Stimulated activated CD8-positive, alpha-beta memory T cell treated with anti-CD3 and anti-CD28 coated beads, Interleukin-4, amount 100 ng/mL, for 4 hours (primary cell): Measurements from ENCODE around the gene C14orf132.

Experiments used
- DNase-seq, 2 donors: peaks; one replicate each; pipeline ENCODE4 v3.0.0-alpha.2; 2020; ENCODE audit warnings: low read depth in 2 of 2, low spot score in 1 of 2

Gene C14orf132

DNA sequence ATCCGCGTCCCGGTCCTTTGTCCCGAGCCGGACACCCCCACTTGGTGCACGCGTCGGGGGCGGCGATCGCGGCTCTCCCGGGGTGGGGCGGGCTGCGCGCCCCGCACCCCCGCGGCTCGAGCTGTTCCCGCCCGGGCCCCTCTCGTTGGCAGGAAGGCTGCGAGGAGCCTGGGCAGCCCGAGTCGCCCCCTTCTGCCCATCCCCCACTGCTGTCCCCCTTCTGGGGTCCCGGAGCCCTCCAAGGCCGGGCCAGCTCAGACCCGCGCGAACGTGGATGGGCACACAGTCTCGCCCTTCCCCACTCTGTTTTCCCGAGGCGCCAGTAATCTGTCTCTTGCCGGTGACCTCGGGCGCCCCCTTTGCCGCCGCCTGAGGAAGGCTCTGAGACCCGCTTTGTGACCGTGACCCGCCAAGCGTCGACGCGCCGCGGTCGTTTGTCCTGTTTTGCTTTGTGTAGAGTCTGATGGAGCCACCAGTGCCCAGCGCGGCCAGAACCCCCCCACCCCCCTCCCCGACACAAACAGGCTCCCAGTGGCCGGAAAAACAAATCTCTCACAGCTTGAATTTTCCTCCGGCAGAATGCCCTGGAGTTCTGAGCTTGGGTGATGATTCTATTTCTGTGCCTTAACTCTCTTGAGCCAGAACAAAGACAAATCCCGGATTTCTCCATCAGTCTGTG, 610 bp downstream of the C14orf132 start:
- DNase-seq: no peak

DNA sequence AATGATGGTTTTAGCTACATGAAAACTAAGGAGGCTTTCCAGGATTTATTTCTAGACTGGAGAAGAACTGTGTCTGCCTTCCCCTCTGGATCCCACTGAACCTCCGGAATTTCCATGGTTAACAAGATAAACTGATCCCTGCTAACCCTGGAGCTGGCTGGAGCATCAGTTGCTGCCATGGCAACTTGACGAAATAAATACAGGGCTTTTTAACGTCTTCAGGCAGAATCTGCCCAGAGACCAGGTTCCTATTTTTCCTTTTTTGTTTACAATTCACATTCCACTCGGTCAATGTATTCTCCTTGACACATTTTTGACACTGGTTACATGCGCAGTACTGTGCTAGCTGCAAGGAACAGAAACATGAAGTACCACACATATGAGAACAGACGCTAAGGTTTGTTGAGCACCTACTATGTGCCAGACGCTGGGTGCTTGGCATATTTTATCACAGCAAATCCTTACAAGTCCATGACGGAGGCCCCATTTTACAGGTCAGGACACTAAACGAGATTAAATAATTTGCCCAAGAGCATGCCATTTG, 1.7 kb downstream of the C14orf132 start:
- DNase-seq: no peak

DNA sequence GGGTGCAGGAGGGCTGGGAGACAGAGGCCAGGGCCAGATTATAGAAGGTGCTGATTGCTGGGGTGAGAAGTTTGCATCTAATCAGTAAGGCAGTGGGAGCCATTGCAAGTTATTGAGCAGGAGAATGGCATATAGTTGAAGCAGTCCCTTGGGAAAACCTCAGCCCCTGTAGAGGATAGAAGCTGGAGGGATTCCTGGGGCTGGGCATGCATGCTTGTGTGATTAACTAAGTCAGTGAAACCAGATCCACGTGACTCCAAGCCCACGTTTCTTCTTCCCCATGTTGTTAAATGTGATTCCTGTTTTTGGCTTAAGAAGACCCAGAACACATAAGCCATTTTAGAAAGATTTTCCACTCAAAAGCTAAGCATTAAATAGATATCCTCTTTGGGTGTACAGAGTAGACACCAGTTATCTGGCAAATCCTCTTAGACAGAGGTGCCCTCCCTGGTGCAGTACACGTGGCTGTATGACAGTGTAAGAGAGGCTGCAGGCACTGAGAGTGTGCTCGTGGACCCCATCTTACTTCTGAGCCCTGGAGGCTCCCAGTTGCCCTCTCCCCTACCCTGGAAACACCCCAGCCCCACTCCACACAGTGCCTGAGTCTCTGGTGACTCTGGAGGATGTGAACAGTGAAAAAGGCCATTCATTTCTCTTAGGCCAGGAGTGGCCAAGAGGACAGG, 3.2 kb downstream of the C14orf132 start:
- DNase-seq: no peak

DNA sequence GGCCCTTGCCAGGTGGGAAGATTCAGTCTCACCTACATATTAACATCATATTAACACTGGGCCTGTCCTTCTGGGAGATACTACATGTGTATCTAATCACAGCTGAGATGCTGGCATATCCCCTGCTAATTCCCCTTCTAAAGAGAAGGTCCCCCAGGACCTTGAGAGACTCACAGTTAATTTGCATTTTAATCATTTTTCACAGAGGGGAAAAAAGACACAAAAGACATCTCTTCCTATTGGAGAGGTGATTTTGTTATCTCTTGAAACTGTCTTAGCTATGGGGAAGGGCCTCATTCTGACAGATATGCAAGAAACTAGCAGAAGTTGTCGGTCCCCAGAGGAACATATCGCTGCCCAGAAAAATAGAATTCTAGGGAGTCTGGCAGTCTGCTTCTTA, 7.5 kb downstream of the C14orf132 start:
- no peak for DNase-seq

DNA sequence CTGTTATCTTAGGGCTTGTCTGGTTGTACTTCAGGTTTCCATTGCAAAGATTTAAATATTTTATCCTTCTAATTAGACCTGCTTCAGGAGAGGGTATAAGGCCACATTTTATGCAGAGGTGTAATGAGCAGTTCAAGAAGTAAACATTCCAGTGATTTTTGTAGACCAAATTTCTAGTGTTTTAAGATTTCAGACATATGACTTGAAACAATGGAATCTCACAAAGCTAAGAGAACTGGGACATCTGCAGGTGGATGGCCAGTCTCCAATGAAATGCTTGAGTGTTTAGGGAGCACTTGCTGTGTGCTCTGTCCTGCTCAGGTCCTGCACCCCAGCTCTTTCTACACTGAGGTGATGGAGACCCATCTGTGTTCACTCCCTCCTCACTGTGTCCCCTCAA, 7.9 kb downstream of the C14orf132 start:
- DNase-seq: no peak

DNA sequence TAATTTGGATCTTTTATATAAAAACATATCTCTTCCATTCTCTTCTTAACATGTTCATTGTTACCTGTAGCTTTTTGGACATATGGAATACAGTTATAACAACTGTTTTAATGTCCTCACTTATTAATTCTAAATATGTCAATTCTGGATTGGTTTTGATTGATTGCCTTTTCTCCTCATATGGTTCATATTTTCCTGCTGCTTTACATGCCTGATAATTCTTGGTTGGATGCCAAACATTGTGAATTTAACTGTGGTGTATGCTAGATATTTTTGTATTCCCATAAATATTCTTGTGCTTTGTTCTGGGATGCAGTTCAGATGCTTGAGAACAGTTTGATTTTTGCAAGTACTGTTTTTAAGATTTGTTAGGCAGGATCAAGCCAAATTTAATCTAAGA, 10.8 kb downstream of the C14orf132 start:
- no peak for DNase-seq

DNA sequence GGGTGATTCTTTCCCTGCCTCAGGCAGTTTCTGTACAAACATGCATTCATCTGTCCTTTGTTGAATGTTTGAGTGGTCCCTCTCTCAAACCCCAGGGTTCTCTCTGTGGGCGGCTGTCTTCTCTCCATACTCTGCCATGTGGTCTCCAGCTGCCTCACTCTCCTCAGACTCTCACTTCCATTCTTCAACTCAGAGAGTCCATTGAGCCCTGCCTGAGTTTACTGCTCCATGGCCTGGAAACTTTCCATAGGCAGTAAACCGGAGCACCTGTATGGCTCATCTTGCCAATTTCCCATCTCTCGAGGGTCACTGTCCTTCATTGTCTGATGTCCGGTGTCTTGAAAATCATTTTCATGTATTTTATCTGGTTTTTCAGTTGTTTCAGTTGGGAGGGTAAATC, 11.3 kb downstream of the C14orf132 start:
- no peak for DNase-seq

DNA sequence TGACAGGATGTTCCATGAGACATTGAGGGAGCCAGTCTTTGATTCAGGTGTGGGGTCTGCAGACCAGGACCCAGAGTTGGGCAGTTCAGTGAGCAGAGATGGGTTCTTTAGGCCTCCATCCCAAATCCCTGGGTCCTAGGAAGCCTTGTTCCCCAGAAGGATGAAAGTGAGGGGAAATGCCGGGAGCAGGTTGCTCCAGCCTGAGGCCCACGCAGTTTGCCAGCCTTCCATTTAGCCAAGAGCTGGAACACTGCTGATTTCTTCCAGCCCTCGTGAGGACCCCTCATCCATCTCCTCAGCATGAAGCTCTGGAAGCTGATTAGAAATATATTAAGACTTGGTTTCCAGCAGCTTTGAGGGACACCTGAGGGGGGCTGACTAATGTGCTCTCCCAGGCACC, 12.1 kb downstream of the C14orf132 start:
- no peak for DNase-seq

DNA sequence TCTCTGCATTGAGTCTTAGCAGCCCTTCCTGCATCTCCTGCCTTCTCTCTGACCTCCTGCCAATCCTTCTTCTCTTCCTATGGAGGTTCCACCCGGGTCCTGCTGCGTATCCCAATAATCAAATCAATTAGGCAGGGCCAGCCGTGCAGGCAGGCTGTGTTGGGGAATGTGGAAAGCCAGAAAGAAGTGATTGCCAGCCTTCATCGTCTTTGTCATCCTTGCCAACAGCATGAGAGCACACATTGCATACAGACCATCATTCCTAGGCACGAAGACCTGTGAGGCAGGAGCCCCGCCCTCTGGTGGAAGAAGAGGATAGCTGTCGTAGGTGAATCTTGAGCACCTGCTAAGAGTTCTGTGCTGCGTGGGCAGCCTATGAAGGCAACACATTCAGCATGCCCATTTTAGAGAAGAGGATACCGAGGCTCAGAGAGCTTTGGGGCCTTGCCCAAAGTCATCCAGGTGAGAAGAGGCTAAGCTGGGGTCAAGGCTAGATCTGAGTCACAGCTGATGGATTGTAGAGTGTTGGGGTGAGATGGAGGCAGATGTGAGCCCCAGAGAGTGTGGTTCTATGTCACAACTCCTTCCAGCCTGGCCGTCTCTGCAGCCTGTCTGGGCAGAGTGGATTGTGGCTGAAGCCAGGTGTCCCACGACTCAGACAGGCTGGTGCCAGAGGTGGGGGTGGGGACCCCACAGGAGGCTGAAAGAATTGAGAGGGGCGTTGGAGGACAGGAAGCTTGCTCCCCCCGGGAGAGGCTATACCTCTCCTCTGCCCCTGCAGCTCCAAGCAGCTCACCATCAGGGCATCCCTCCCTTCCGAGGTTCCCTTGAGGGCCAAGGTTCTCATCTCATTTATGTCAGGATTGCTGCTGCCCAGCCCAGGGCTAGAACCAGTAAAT, 12.7 kb downstream of the C14orf132 start:
- no peak for DNase-seq

DNA sequence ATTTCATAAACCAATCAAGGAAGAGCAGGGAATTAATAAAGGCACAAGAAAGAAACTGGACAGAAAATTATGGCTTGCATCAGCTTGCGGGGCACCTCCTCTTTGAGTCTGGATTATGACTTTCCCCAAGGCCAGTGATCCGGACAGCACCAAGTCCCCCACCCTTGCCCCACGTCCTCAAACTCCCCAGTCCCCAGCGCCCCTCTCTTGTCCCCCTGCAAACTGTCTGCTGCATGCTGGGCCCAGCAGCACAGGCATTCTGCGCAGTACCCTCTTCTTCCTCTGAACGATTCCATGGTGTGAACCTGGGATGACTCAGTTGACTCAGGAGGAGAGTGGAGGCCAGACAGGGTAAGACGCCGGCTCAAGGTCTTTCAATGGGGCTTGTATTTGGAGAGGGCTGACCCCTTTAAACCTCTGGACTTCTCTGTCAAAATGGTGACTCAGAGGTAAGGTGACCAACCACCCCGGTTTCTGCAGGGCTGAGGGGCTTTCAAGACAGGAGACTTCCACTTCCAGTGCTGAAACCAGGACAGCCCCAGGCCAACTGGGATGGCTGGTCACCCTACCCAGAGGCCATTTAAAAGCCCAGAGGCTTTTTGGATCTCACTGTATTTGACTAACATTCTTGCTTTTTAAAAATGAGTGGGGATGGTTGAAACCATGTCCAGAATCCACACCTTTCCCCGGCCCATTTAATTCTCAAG, 13.5 kb downstream of the C14orf132 start:
- DNase-seq: no peak

DNA sequence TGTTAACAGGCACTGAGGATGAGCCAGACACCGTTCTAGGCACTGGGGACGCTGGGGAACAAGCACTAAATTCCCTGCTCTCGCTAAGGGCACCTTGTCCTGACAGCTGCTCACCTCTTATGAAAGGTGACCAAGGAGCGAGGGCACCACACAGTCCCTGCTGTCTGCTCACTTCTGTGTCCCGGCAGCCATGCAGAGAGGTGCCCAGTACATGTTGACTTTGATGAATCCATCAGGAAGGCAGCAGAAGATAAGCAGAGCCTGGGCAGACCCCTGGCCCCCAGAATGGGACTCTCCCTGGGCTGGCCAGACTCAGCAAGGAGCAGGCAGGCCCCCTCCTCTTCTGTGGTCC, 14.1 kb downstream of the C14orf132 start:
- no peak for DNase-seq

DNA sequence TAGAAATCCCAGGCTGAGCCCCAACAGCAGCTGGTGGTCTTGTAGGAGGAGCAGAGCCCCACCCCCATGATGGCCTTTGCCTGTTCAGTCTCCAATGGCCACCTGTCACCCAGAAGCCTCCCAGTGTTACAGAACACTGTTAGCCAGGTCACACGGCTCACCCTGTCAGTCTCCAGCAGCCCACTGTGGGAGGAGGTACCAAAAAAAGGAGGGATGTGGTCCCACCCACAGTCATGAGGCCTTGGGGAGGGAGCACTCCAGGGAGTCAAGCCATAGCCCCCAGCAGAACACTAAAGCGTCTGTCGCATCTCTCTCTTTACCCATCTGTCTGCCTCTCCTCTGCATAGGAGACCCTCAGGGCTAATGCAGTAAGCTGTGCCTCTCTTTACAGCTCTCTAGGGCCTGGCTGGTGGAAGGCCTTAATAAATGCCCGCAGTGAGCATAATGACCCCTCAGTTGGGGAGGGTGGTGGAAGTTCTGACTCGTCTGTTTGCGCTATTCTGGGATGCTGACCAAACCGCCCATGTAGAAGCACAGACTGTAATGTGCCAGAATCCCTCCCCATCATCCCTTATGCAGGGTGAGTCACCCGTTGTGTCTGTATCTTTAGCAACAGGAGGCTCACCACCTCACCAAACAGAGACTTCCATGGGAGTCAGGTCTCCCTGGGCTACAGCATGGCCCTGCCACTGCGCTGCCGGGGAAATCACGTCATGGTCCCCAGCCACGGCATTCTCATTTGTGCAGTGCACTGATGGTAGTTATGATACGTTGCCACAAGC, 14.6 kb downstream of the C14orf132 start:
- DNase-seq: no peak

DNA sequence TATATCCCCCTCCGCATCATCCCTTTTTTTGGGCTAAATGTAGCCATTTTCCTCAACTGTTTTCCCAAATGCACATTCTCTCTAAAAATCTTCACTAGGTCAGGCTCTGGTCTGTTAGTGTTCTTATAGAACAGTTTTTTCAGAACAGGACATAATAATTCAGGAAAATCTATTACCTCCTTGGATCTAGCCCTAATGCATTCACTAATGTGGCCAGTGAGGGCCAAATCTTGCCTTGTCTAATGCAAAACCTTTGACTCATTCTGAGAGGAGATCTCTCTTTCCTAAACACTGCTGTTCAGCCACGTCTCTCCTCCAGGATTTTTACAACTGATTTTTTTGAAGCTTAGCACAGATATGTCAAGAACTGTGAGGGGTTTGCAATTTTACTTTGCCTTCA, 15.5 kb downstream of the C14orf132 start:
- no peak for DNase-seq

DNA sequence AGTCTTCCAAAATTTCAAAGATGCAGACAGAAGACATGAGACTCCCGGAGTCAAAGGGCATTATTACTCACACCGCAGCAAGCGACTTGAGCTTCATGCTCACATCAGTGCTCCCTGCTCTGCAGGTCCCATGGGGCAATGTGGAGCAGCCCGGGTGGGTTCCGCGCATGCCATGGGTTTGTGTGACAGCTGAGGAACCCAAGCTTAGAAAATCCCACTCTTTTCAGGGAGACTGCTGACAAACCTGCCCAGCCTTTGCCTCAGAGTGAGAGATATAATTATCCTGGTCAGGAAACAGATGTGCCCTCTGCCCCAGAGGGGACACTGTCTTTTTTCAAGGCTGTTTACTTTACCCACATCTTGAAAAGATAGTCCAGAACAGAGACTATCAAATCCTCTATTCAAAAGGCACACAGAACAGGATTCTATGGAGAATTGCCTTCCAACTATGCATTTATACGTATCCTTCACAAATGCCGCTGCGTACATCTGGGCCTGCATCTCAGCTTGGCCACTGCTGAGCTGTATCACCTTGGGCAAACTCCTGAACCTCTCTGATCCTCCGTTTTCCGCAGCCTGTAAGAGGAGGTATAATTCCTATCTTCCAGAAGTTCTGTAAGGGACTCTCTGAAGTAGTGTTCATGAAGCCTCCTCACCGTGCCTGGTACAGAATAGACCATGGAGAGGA, 16.0 kb downstream of the C14orf132 start:
- DNase-seq: no peak

DNA sequence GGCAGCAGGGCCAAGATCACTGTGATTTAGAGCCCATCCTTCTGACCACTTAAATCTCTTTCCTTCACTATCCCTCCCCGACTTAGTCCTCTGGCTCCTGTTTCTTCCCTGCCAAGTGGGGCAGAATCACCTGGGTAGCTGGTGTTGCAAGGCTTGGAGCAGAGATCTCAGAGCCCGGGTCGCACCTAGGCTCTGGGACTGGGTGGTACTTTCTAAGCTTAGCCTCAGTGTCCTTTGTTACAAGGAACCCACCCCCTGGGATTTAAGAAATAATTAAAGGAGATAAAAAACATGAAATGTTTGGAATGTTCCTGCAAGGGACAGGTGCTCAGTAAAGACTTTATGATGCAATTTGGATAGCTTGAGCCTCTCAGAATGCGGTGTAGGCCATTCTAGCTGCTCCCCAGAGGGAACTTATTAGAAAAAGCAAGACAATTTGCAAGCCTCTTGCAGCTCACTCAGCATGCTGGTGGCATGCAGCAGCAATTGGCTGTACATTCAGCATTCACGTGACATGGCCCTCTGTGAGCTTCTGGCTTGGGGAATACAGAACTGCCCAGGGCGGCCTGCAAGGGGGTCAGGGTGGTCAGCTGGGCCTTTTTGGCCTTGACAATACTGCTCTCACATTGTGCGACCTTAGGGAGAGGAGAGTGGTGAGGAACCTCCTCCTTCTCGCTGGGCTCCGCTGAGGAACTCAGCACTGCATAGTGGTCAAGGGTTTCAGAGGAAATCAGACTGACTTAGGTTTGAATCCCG, 16.8 kb downstream of the C14orf132 start:
- no peak for DNase-seq

DNA sequence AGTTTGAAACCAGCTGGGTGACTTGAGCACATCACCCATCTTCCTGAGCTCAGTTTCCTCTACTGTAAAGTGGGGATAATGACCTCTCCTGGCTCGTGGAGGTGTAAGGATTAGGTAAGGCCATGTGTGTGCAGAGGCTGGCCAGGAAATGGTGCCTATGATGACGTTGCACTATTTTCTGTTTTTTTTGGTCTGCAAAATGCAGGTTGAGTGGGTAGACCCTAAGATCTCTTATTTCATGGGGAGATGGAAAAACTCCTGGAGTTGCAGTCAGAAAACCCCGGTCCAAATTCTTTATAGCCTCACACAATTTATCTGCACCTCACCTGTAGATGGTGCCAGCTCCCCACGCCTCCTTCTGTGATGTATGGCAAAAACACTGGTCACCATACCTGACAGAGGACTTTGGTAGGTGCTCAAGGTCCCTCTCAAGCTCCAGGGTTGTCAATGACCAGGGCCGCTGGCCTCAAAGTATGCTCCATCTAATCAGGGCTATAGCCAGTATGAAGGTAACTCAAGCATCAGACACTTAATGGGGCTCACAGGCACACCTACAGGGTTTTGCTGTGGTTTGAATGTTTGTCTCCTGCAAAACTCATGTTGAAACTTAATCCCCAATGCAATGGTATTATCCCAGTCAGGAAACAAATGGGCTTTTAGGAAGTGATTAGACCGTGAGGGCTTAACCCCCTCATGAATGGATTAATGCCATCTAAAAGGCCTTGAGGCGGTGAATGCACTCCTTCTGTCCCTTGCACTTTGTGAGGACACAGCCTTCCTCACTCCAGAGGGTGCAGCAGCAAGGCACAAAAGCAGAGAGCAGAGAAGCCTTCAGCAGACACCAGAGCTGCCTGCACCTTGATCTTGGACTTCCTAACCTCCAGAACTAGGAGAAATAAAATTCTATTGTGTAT, 17.6 kb downstream of the C14orf132 start:
- no peak for DNase-seq

DNA sequence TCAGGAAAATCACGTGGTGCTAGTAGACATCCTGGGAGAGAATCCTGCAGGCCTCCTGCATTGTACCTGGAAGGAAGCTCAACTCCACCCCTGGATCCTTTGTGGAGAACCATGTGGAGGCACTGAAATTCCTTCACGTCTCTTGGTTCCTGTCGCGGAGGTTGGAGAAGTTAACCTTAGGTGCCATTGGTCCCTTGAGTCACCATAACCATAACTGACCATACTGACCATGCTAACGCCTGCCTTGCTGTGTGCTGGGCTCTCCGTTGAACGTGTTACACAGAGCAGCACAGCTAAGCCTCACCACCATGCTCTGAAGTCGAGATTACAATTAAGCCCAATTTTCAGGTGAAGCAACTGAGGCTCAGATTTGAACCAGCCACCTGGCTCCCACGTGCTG, 18.6 kb downstream of the C14orf132 start:
- DNase-seq: no peak

DNA sequence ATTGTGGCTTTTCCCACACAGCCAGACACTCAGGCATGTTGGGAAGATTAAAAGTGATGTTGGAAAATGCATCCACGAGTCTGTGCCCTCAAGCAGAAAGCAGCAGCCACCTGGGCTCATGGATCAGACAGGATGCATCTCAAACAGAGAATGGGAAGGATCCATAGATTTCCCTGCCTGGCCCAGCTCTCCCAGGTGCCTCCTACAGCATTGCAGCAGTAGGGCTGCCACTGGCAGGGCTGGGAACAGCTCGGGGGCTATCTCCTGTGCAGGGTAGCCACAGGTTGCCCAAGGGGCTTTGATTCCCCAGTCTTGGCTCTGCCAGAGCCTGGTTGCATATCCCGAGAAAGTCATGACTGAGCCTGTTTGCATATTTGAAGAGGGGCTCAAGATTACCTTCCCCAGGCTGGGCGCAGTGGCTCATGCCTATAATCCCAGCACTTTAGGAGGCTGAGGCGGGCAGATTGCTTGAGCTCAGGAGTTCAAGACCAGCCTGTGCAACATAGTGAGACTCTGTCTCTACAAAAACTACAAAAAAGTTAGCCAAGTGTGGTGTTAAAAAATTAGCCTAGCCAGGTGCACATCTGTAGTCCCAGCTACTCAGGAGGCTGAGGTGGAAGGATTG, 19.5 kb downstream of the C14orf132 start:
- no peak for DNase-seq
